ENCODE measurements around the gene PASK.

DNA sequence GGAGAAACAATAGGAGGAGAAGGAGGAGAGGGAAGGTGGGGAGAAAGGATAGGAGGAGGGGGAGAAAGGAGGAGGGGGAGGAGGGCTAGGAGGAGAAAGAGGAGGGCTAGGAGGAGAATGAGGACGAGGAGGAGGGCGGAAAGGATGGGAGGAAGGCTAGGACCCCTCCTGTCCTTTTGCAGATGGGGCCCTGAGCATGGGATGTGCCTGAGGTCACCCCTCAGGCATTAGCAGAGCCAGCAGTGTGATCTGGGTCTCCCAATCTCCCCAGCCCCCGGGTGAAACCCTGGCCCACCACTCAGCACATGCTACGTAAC is 38.6 kb upstream of the PASK start:
- no peak for TF ChIP-seq CTCF (IDR thresholded peaks at IDR 0.05)
- TF ChIP-seq POLR2A (IDR thresholded peaks at IDR 0.05), result no peak
